Smooth muscle cell (in vitro differentiated cells): Measurements from ENCODE around the gene OR9I1. TPM values are rescaled to one million over a fixed set of nuclear protein-coding genes. Genes with fewer than 3 reads are reported as not detected.

Experiments used
- DNase-seq: peaks from one replicate; lab custom pipeline; 2025; ENCODE audit not compliant: unreplicated experiment; lab: John Stamatoyannopoulos, UW
- H2AFZ ChIP-seq: fragments of 200-600 bp; sonication (generic); 2 replicates; pipeline ENCODE4 v1.6.0; 2016; ENCODE audit warnings: antibody characterized with exemption, low read depth, mild to moderate bottlenecking
- H3F3A ChIP-seq: fragments of 200-600 bp; sonication (generic); 2 replicates; pipeline ENCODE4 v1.6.0; 2017; ENCODE audit warnings: antibody characterized with exemption, low read depth
- H3K27ac ChIP-seq: fragments of 200-600 bp; sonication (generic); 2 replicates; pipeline ENCODE4 v1.5.1; 2016; ENCODE audit warnings: low read depth, mild to moderate bottlenecking
- H3K27me3 ChIP-seq: fragments of 200-600 bp; sonication (generic); 2 replicates; pipeline ENCODE4 v1.6.1; 2016; ENCODE audit warnings: low read depth, mild to moderate bottlenecking
- H3K36me3 ChIP-seq: fragments of 200-600 bp; sonication (generic); 2 replicates; pipeline ENCODE4 v1.5.1; 2016; ENCODE audit warnings: low read depth
- H3K4me1 ChIP-seq: fragments of 200-600 bp; sonication (generic); 2 replicates; pipeline ENCODE4 v1.5.1; 2016; ENCODE audit warnings: low read depth
- H3K4me2 ChIP-seq: fragments of 200-600 bp; sonication (generic); 2 replicates; pipeline ENCODE4 v1.6.0; 2016; ENCODE audit warnings: mild to moderate bottlenecking
- H3K4me3 ChIP-seq: fragments of 200-600 bp; sonication (generic); 2 replicates; pipeline ENCODE4 v1.5.1; 2016; ENCODE audit warnings: mild to moderate bottlenecking
- H3K79me2 ChIP-seq: fragments of 200-600 bp; sonication (generic); 2 replicates; pipeline ENCODE4 v1.6.0; 2016; ENCODE audit warnings: low read depth, mild to moderate bottlenecking
- H3K9ac ChIP-seq: fragments of 200-600 bp; sonication (generic); 2 replicates; pipeline ENCODE4 v1.6.0; 2016; ENCODE audit warnings: low read depth
- H3K9me3 ChIP-seq: fragments of 200-600 bp; sonication (generic); replicated peaks from 2 replicates; pipeline ENCODE4 v1.5.1; 2016; ENCODE audit warnings: low read depth
- H4K20me1 ChIP-seq: fragments of 200-600 bp; sonication (generic); 2 replicates; pipeline ENCODE4 v1.6.0; 2016; ENCODE audit warnings: low read depth
- WGBS: methylation state at CpG from one replicate; pipeline ENCODE4 v1.1.7; 2016; ENCODE audit warnings: low lambda C conversion rate; 5-methylcytosine and 5-hydroxymethylcytosine counted together
- polyA plus RNA-seq: library from polyadenylated mRNA; unstranded; fragments of >200 nt; fragmentation: Nextera tagmentation; extraction: Ambion mirVana; gene quantifications from 2 replicates; pipeline ENCODE4 v1.2.1, GENCODE V29; 2016
- total RNA-seq: library from RNA; depleted of rRNA; stranded (reverse); fragments of >200 nt; gene quantifications from 2 replicates; pipeline ENCODE4 v1.2.3, GENCODE V29; 2014
- TF ChIP-seq, protein P1 (sequence below): fragments of 200-600 bp; sonication (generic); IDR thresholded peaks from 2 replicates; pipeline ENCODE4 v1.5.1; 2017; ENCODE audit warnings: borderline replicate concordance, mild to moderate bottlenecking, antibody characterized with exemption; ENCODE audit not compliant: insufficient read depth, poor library complexity, severe bottlenecking

OR9I1 gene, protein sequence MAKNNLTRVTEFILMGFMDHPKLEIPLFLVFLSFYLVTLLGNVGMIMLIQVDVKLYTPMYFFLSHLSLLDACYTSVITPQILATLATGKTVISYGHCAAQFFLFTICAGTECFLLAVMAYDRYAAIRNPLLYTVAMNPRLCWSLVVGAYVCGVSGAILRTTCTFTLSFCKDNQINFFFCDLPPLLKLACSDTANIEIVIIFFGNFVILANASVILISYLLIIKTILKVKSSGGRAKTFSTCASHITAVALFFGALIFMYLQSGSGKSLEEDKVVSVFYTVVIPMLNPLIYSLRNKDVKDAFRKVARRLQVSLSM
- not detected in 2 replicates for total RNA-seq
- not detected in 2 replicates for polyA plus RNA-seq

DNA sequence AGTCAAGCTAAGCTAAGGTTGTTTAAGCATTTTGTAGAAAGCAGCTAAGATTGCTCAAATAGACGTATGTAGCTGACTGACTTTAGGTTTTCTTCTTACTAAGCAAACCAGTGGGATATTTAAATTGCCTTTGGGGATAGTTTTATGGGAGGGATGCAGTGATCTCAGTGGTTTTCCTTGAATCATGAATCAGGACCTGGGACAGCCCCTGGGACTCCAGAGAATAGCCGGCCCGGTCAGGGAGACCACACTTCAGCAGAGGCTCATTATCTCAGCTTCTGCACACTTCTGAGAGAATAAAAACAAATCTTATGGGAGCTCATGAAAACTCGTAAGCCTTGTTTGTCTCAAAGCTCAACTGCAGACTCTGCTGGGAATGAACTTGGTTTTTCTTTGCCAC lies at the start of gene OR9I1:
TSS of gene OR9I1 (minus strand) at position 62 of the 400 bp plus-strand sequence. CDS start 6,086 bp downstream, outside the sequence.
- H3K9me3 ChIP-seq = no peaks in the 10 kb centered on the region
- 54% methylated on average over 4 of the region's 4 CpGs for WGBS
- no peaks in the 10 kb centered on the region for H3F3A ChIP-seq
- no peaks in the 10 kb centered on the region for H3K36me3 ChIP-seq
- H3K4me1 ChIP-seq = no peaks in the 10 kb centered on the region
- H4K20me1 ChIP-seq = no peaks in the 10 kb centered on the region
- TF ChIP-seq, protein P1, sequence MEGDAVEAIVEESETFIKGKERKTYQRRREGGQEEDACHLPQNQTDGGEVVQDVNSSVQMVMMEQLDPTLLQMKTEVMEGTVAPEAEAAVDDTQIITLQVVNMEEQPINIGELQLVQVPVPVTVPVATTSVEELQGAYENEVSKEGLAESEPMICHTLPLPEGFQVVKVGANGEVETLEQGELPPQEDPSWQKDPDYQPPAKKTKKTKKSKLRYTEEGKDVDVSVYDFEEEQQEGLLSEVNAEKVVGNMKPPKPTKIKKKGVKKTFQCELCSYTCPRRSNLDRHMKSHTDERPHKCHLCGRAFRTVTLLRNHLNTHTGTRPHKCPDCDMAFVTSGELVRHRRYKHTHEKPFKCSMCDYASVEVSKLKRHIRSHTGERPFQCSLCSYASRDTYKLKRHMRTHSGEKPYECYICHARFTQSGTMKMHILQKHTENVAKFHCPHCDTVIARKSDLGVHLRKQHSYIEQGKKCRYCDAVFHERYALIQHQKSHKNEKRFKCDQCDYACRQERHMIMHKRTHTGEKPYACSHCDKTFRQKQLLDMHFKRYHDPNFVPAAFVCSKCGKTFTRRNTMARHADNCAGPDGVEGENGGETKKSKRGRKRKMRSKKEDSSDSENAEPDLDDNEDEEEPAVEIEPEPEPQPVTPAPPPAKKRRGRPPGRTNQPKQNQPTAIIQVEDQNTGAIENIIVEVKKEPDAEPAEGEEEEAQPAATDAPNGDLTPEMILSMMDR = no peak
- no peak within 1 kb of the TSS for H3K4me2 ChIP-seq
- H2AFZ ChIP-seq = no peak within 1 kb of the TSS
- no peaks in the 10 kb centered on the region for H3K79me2 ChIP-seq
- no peak within 1 kb of the TSS for H3K9ac ChIP-seq
- no peak within 1 kb of the TSS for H3K4me3 ChIP-seq
- no peak within 1 kb of the TSS for H3K27ac ChIP-seq
- no peaks in the 10 kb centered on the region for H3K27me3 ChIP-seq
- DNase-seq = no peak

DNA sequence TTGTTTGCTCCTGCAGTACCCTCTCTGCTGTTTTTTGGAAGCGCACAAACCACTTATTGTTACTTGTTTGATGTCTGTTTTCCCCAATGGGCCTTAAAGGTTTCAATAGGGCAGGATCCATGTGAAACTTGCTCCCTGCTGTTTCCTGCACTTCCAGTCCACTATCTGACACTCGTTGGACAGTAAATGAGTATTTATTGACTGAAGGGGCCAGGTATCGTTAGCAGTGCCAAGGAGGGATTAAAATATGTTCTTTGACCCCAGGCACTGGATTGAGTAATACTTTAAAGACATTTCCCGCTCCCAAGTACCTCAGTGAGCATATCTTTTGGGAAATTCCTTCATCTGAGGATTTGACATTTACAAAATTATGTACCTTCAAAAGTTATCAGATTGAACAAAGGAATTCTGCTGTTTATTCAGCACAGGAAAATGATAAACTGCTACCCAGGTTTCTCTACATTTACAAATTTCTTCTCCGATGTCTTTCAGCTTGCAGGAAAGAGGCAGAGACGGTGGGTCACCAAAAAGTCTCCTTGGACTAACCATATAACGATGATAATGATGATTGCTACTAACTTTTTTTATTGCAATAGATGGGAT lies 40.3 kb upstream of the OR9I1 start:
- no peaks in the 10 kb centered on the region for H3K79me2 ChIP-seq
- no peaks in the 10 kb centered on the region for H3F3A ChIP-seq
- H2AFZ ChIP-seq = no peak overlapping the region
- no peaks in the 10 kb centered on the region for H3K36me3 ChIP-seq
- no peak overlapping the region for H3K27ac ChIP-seq
- WGBS = 85% methylated on average over 7 of the region's 7 CpGs
- DNase-seq = no peak
- no peak overlapping the region for H3K9ac ChIP-seq
- TF ChIP-seq, protein P1 = no peak
- H3K27me3 ChIP-seq = no peaks in the 10 kb centered on the region
- H4K20me1 ChIP-seq = no peaks in the 10 kb centered on the region
- no peak overlapping the region for H3K4me3 ChIP-seq
- H3K4me2 ChIP-seq = no peak overlapping the region
- no peaks in the 10 kb centered on the region for H3K4me1 ChIP-seq
- H3K9me3 ChIP-seq = no peaks in the 10 kb centered on the region

DNA sequence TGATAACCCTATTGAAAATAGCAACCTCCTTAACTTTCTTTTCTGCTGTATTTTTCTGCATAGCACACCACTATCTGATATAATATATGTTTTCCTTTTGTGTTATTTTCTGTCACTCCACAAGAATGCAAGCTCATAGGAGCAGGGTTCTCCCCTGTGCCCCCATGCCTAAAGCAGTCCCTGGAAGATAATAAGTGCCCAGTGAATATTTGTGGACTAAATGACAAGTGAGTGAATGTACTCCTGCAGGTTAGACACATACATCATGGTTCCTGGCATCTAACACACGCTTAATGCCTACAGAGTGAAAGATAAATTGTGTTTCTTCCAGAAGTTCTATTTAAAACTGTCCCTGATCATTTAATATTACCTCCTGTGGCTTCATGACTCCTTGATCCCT lies 39.7 kb upstream of the OR9I1 start:
- no peak overlapping the region for H3K4me3 ChIP-seq
- H3K9me3 ChIP-seq = no peaks in the 10 kb centered on the region
- no peaks in the 10 kb centered on the region for H3K36me3 ChIP-seq
- no peaks in the 10 kb centered on the region for H3F3A ChIP-seq
- TF ChIP-seq, protein P1 = no peak
- no peaks in the 10 kb centered on the region for H3K27me3 ChIP-seq
- DNase-seq = no peak
- no peaks in the 10 kb centered on the region for H4K20me1 ChIP-seq
- no peaks in the 10 kb centered on the region for H3K4me1 ChIP-seq
- no peak overlapping the region for H3K27ac ChIP-seq
- 91% methylated on average over 1 of the region's 1 CpG for WGBS
- no peak overlapping the region for H3K9ac ChIP-seq
- H3K4me2 ChIP-seq = no peak overlapping the region
- no peaks in the 10 kb centered on the region for H3K79me2 ChIP-seq
- no peak overlapping the region for H2AFZ ChIP-seq
